Muscle layer of colon (tissue), 2 donors: Measurements from ENCODE around the gene CNOT11.

Source experiments
- H3K27ac ChIP-seq: one replicate; pipeline ENCODE4 v1.7.0; 2013; ENCODE audit warnings: low read depth, mild to moderate bottlenecking, low read length, moderate library complexity
- H3K27me3 ChIP-seq, 2 donors: one replicate each; pipeline ENCODE4 v1.7.0; 2013; ENCODE audit warnings: low read length in 2 of 2, mild to moderate bottlenecking in 2 of 2; ENCODE audit not compliant: insufficient read depth in 2 of 2, control insufficient read depth in 1 of 2
- H3K36me3 ChIP-seq: one replicate; pipeline ENCODE4 v1.7.0; 2013; ENCODE audit warnings: mild to moderate bottlenecking, low read length; ENCODE audit not compliant: insufficient read depth
- H3K4me1 ChIP-seq: one replicate; pipeline ENCODE4 v1.7.0; 2013; ENCODE audit warnings: mild to moderate bottlenecking, low read length; ENCODE audit not compliant: insufficient read depth
- H3K4me3 ChIP-seq, 2 donors: one replicate each; pipeline ENCODE4 v1.7.0; 2013; ENCODE audit warnings: low read length in 2 of 2, low read depth in 1 of 2, mild to moderate bottlenecking in 1 of 2, moderate library complexity in 1 of 2
- H3K9ac ChIP-seq: one replicate; pipeline ENCODE4 v1.7.0; 2013; ENCODE audit warnings: low read length
- H3K9me3 ChIP-seq: one replicate; pipeline ENCODE4 v1.7.0; 2013; ENCODE audit warnings: mild to moderate bottlenecking, low read length
- donor health status: abdominal sarcoma.
- donor health status: Adenocarcinoma of cecum.

The CNOT11 gene

DNA sequence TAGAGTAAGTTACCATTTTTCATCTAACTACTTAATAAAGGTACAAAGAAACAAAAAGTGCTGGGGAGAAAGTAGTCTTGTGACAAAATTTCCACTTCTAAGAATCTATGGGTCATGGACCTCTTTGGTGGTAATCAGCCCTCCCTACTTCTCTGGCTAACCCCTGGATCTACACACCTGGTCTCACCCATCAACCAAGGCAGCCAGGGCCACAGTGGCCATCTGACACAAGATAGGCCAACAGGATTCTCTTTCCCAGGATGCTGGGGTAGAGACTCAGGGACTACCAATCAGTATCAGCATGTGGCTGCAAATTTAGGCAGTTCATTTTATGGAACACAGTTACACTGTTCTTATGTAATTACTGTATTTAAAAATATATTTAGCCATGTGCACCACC is 38.0 kb downstream of the CNOT11 start:
- peaks cover 17% of the 10 kb centered on the region for H3K36me3 ChIP-seq
- H3K27me3 ChIP-seq, result no peaks in the 10 kb centered on the region
- H3K9ac ChIP-seq, result no peak overlapping the region
- no peak overlapping the region for H3K4me3 ChIP-seq
- H3K27ac ChIP-seq, result no peak overlapping the region
- no peaks in the 10 kb centered on the region for H3K9me3 ChIP-seq
- no peaks in the 10 kb centered on the region for H3K4me1 ChIP-seq

DNA sequence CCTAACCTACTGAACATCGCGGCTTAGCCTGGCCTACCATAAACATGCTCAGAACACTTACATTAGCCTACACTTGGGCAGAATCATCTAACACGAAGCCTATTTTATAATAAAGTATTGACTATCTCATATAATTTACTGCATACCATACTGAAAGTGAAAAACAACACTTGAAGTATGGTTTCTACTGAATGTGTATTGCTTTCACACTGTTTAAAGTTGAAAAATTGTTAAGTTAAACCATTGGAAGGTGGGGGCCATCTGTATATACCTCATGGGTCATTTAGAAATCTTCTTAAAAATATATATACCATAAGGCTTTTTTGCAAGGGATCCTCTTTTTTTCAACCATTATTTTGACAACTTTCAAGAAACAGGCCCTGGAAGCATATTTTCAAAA is 39.3 kb downstream of the CNOT11 start:
- Histone ChIP-seq H3K36me3 (peaks cover 11% of the 10 kb centered on the region), H3K27ac (no peak overlapping the region), H3K9me3 (no peaks in the 10 kb centered on the region), H3K27me3 (no peaks in the 10 kb centered on the region), H3K4me1 (no peaks in the 10 kb centered on the region), H3K4me3 (no peak overlapping the region), H3K9ac (no peak overlapping the region)

DNA sequence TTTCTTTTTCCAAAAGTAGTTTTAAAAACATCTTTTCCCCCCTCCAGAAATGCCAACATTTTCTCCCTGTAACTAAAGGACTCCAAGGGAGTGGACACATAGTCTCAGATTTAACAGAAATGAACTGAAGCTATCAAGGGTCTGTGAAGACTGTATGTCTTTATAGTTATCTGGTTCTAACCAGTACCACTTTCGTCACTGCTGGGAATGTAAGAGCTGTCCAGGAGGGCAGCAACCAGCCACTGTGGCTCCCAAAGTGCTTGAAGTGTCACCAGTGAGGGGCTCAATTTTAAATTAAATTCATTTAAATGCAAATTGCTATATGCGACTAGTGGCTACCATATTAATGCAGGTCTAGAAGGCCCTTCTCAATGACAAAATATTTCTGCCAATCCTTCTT is 40.9 kb downstream of the CNOT11 start:
- H3K4me3 ChIP-seq, result no peak overlapping the region
- no peaks in the 10 kb centered on the region for H3K4me1 ChIP-seq
- no peaks in the 10 kb centered on the region for H3K27me3 ChIP-seq
- H3K9me3 ChIP-seq, result no peaks in the 10 kb centered on the region
- no peak overlapping the region for H3K27ac ChIP-seq
- no peak overlapping the region for H3K9ac ChIP-seq
- H3K36me3 ChIP-seq, result peaks cover 9% of the 10 kb centered on the region

DNA sequence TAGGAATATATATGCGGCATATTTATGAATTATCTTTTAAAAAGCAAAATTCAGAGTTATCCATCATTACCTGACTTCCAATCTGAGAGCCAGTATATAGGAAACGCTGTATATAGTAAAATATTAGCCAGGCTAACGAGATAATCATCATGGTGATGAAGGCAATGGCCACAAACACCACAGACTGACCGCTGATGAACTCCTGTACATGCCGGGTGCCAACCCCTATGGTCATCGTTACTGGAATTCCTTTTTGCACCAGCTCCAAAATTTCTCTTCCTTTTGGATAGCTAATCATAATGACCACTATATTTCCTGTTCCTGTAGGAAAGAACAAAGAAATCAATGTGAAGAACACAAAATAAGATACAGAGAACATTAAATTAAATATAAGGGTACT is 42.2 kb downstream of the CNOT11 start:
- Histone ChIP-seq H3K4me3 (no peak overlapping the region), H3K9ac (no peak overlapping the region), H3K9me3 (no peaks in the 10 kb centered on the region), H3K27me3 (no peaks in the 10 kb centered on the region), H3K27ac (no peak overlapping the region), H3K4me1 (peaks cover 4% of the 10 kb centered on the region), H3K36me3 (peaks cover 9% of the 10 kb centered on the region)

DNA sequence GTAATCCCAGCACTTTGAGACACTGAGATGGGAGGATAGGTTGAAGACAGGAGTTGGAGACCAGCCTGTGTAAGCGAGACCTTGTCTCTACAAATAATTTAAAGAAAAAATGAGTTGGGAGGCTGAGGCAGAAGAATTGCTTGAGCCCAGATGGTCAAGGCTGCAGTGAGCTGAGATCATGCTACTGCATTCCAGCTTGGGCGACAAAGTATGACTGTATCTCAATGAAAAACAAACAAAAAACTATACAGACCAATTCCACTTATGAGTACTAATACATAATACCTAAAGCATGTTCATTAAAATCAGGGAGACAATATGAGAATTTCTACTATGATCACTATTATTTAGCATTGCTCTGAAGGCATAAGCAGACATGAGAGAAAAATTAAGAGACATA is 43.2 kb downstream of the CNOT11 start:
- peaks cover 9% of the 10 kb centered on the region for H3K36me3 ChIP-seq
- no peak overlapping the region for H3K27ac ChIP-seq
- H3K9me3 ChIP-seq, result no peaks in the 10 kb centered on the region
- no peak overlapping the region for H3K4me3 ChIP-seq
- no peaks in the 10 kb centered on the region for H3K27me3 ChIP-seq
- peaks cover 8% of the 10 kb centered on the region for H3K4me1 ChIP-seq
- H3K9ac ChIP-seq, result no peak overlapping the region

DNA sequence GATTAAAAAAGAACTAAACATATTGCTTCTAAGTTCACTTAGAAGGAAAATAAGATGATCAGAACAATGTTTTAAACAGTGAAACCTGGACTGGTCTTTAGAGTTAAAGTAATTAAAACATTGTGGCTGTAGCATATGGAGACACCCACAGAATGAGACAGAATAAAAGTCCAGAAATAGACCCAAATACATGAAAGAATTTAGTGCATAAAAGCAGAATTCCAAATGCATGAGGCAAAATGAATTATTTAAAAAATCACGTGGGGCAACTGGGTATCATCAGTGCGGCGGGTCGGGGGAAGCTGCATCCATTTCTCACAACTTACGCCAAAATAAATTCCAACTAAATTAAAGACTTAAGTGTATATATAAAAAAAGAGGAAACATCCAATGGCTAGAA is 43.7 kb downstream of the CNOT11 start:
- Histone ChIP-seq H3K27ac (no peak overlapping the region), H3K9ac (no peak overlapping the region), H3K4me1 (peaks cover 8% of the 10 kb centered on the region), H3K27me3 (no peaks in the 10 kb centered on the region), H3K36me3 (peaks cover 9% of the 10 kb centered on the region), H3K4me3 (no peak overlapping the region), H3K9me3 (no peaks in the 10 kb centered on the region)

DNA sequence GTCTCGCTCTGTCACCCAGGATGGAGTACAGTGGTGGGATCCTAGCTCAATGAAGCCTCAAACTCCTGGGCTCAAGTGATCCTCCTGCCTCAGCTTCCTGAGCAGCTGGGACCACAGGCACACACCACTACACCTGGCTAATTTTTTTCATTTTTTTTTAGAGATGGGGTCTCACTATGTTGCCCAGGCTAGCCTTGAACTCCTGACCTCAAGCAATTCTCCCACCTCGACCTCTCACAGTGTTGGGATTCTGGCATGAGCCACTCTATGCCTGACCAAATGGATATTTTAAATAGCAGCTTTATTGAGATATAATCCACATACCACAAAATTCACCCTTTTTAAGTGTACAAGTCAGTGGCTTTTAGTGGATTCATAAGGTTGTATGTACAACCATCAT is 44.7 kb downstream of the CNOT11 start:
- Histone ChIP-seq H3K9me3 (no peaks in the 10 kb centered on the region), H3K4me1 (peaks cover 10% of the 10 kb centered on the region), H3K27ac (no peak overlapping the region), H3K4me3 (no peak overlapping the region), H3K9ac (no peak overlapping the region), H3K27me3 (no peaks in the 10 kb centered on the region), H3K36me3 (peaks cover 4% of the 10 kb centered on the region)

DNA sequence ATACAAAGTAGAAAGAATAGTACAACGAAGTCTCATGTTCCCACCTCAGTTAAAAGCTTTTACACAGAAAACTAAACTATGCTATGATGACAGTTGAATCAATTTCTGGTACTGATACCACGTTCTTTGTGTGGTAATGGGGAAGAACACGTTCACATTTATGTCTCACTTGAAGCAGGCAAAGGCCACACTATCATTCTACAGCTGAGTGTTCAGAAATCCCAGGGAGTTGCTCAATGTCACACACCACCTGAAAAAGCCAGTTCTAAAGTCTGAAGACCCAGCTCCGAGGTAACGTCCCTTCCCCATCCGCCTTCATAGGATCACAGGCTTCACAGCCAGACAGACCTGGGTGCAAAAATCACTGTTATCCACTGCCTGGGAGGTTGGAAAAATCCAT is 46.9 kb downstream of the CNOT11 start:
- Histone ChIP-seq H3K36me3 (no peaks in the 10 kb centered on the region), H3K9me3 (no peaks in the 10 kb centered on the region), H3K9ac (no peak overlapping the region), H3K27ac (no peak overlapping the region), H3K4me1 (peaks cover 19% of the 10 kb centered on the region), H3K27me3 (no peaks in the 10 kb centered on the region), H3K4me3 (no peak overlapping the region)

DNA sequence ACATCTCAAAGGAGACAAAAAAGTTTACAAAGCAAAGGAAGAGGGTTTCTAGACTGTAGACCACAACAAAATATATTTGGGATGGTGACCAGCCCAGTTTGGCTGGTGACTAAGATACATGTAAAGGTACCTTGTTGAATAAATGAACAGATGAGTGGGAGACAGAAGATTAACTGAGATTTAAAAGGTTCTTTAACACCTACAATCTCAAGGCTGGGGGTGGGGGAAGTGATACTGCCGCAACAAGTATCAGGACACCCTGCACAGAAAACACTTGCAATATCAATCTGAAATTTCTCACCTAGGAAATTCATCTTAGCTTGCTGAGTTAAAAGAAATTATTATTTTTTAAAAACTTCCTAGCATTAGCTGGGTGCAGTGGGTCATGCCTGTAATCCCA is 47.5 kb downstream of the CNOT11 start:
- no peaks in the 10 kb centered on the region for H3K36me3 ChIP-seq
- no peak overlapping the region for H3K27ac ChIP-seq
- peaks cover 22% of the 10 kb centered on the region for H3K4me1 ChIP-seq
- H3K27me3 ChIP-seq, result no peaks in the 10 kb centered on the region
- H3K9me3 ChIP-seq, result no peaks in the 10 kb centered on the region
- H3K4me3 ChIP-seq, result no peak overlapping the region
- H3K9ac ChIP-seq, result no peak overlapping the region

DNA sequence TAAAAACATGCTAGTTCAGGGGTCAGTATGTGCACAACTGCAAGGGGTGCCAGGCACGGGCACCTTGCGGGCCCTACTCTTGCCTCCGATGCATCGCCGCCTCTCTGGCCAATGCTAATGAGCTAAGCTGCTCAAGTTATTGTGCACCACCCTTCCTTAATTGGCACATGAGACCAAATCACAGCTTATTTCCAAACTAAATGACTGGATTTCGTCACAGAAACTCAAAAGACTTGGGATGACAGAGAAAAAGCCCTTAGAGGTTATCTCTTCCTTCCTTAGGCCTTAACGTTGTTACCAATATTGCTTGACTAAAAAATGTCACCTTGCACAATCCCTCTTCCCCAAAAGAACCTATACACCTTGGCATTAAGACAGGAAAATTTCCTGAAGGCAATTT is 48.1 kb downstream of the CNOT11 start:
- H3K4me3 ChIP-seq, result no peak overlapping the region
- no peaks in the 10 kb centered on the region for H3K27me3 ChIP-seq
- H3K36me3 ChIP-seq, result no peaks in the 10 kb centered on the region
- H3K9me3 ChIP-seq, result no peaks in the 10 kb centered on the region
- H3K9ac ChIP-seq, result no peak overlapping the region
- H3K27ac ChIP-seq, result no peak overlapping the region
- peaks cover 29% of the 10 kb centered on the region for H3K4me1 ChIP-seq

DNA sequence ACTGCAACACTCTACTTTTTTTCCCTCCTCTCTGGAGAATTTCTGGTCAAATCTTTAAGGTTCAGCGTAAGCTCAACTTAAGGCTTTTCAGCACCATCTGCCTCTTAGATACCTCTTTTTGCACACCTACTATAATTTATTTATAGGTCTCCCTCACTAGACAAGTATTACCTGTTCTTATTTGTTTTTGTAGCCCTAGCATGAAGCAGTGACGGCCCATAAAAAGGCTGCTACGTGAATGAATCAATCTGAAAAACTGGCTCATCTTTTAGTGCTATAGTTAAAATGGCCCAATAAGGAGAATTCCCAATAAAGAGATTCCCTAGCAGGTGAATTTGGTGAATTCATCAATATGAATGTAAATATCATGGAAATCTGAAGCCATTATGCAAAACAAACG is 49.3 kb downstream of the CNOT11 start:
- Histone ChIP-seq H3K4me1 (peaks cover 40% of the 10 kb centered on the region), H3K27me3 (no peaks in the 10 kb centered on the region), H3K9me3 (no peaks in the 10 kb centered on the region), H3K36me3 (no peaks in the 10 kb centered on the region), H3K4me3 (no peak overlapping the region), H3K27ac (no peak overlapping the region), H3K9ac (no peak overlapping the region)

DNA sequence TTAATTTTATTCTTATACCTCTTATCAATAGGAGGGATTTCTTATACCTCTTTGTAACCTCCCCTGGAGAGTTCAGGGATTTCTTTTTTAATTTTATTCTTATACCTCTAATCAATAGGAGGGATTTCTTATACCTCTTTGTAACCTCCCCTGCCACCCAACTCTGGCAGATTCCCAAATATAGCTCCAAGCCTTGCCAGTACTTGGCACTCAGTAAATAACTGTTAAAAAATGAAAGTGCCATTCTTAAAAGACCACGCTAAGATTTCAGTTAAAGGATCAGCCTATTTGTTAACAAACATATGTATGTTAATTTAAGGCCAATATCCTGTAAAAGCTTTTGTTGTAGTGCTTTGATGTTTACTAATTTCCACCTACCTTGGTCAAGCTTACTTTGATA is 51.0 kb downstream of the CNOT11 start:
- Histone ChIP-seq H3K4me3 (no peak overlapping the region), H3K27me3 (no peaks in the 10 kb centered on the region), H3K9me3 (no peaks in the 10 kb centered on the region), H3K9ac (no peak overlapping the region), H3K27ac (peak overlapping the region; percentile 7), H3K4me1 (peaks cover 44% of the 10 kb centered on the region), H3K36me3 (no peaks in the 10 kb centered on the region)
